K562 (cell line): ENCODE results near the gene B3GALT6. TPM values are rescaled to one million over a fixed set of nuclear protein-coding genes. Genes with fewer than 3 reads are reported as not detected.

Experiments
- BHLHE40 ChIP-seq: IDR thresholded peaks from 2 replicates; pipeline ENCODE4 v1.6.1; 2011; ENCODE audit warnings: low read length, improper control_type of control experiment
- CBX1 ChIP-seq: sonication (generic); IDR thresholded peaks from 2 replicates; pipeline ENCODE4 v1.6.1; 2016; ENCODE audit warnings: antibody characterized with exemption, low read depth, mild to moderate bottlenecking
- CREB3L1 ChIP-seq: fragments of 450-650 bp; IDR thresholded peaks from 2 replicates; pipeline ENCODE4 v1.6.1; 2014; ENCODE audit warnings: low read depth, mild to moderate bottlenecking, moderate library complexity, borderline replicate concordance
- CREM ChIP-seq: IDR thresholded peaks from 2 replicates; pipeline ENCODE4 v1.6.1; 2014; ENCODE audit warnings: antibody characterized with exemption, low read depth
- GTF2A2 ChIP-seq: IDR thresholded peaks from 2 replicates; pipeline ENCODE4 v1.6.1; 2016; ENCODE audit warnings: mild to moderate bottlenecking, missing genetic modification characterization, missing compliant biosample characterization
- KDM5B ChIP-seq: fragments of 200-600 bp; sonication (generic); IDR thresholded peaks from 2 replicates; pipeline ENCODE4 v1.6.1; 2012; ENCODE audit warnings: low read depth, mild to moderate bottlenecking, moderate library complexity, low read length, control low read depth, inconsistent platforms; ENCODE audit not compliant: insufficient replicate concordance
- MAFF ChIP-seq: IDR thresholded peaks from 2 replicates; pipeline ENCODE4 v1.6.1; 2012; ENCODE audit warnings: low read length, improper control_type of control experiment
- NFIC ChIP-seq: fragments of 450-650 bp; IDR thresholded peaks from 2 replicates; pipeline ENCODE4 v1.6.1; 2017; ENCODE audit warnings: mild to moderate bottlenecking, inconsistent platforms
- SMAD2 ChIP-seq: fragments of 150-350 bp; IDR thresholded peaks from 2 replicates; pipeline ENCODE4 v1.6.1; 2014; ENCODE audit warnings: low read depth, mild to moderate bottlenecking, low read length
- SMARCB1 ChIP-seq: IDR thresholded peaks from 2 replicates; pipeline ENCODE4 v1.6.1; 2011; ENCODE audit warnings: improper control_type of control experiment, low read depth; ENCODE audit not compliant: insufficient read length
- ZC3H8 ChIP-seq: fragments of 450-650 bp; IDR thresholded peaks from 2 replicates; pipeline ENCODE4 v1.6.1; 2017
- ZKSCAN1 ChIP-seq: fragments of 150-350 bp; IDR thresholded peaks from 2 replicates; pipeline ENCODE4 v1.6.1; 2016; ENCODE audit warnings: low read depth, low read length
- ZKSCAN8 ChIP-seq: fragments of 200-800 bp; sonication (Bioruptor generic); IDR thresholded peaks from 2 replicates; pipeline ENCODE4 v1.6.1; 2016; ENCODE audit warnings: missing genetic modification characterization, missing compliant biosample characterization
- ZNF584 ChIP-seq: fragments of 200-800 bp; sonication (Bioruptor generic); IDR thresholded peaks from 2 replicates; pipeline ENCODE4 v1.6.1; 2016; ENCODE audit warnings: low read depth, mild to moderate bottlenecking, missing genetic modification characterization, missing compliant biosample characterization
- ZNF589 ChIP-seq: fragments of 200-800 bp; sonication (Bioruptor generic); IDR thresholded peaks from 2 replicates; pipeline ENCODE4 v1.6.1; 2016; ENCODE audit warnings: low read depth, missing genetic modification characterization, missing compliant biosample characterization
- polyA plus RNA-seq, 8 experiments: library from polyadenylated mRNA; depleted of rRNA in 4 of 8; stranded (reverse) in 5 of 8; unstranded in 3 of 8; fragments of >200 nt; fragmentation: Nextera tagmentation in 2 of 8; fragmentation: Illumina TruSeq in 1 of 8; extraction: Ambion mirVana in 2 of 8; extraction: Trizol in 1 of 8; gene quantifications; 2 replicates each; pipeline versions ENCODE4 v1.2.1 to v1.2.3, GENCODE V29; 2011 to 2014; ENCODE audit warnings: inconsistent platforms in 1 of 8, missing spikeins in 1 of 8
- total RNA-seq, 7 experiments: library from RNA; depleted of rRNA in 6 of 7; stranded (reverse); fragments of >200 nt in 6 of 7; fragmentation: Illumina TruSeq in 2 of 7; extraction: Trizol in 2 of 7; gene quantifications; 2 replicates each; pipeline versions ENCODE4 v1.2.1 to v1.2.3, GENCODE V29; 2011 to 2021; ENCODE audit warnings: low replicate concordance in 1 of 7
- TF ChIP-seq, protein P1 (sequence below): fragments of 450-650 bp; IDR thresholded peaks from 2 replicates; pipeline ENCODE4 v1.7.0; 2016; ENCODE audit warnings: borderline replicate concordance
- TF ChIP-seq, protein P2 (sequence below), 2 experiments: fragments of 450-650 bp; IDR thresholded peaks; 2 replicates each; pipeline ENCODE4 v1.6.1; 2016; ENCODE audit warnings: mild to moderate bottlenecking in 2 of 2, borderline replicate concordance in 1 of 2, low read depth in 1 of 2, moderate library complexity in 1 of 2

B3GALT6 gene
- total and polyA plus RNA-seq, 9 of the 15 experiments (the other 6 are each of a cell fraction or from before 2014, with no cell fraction given): 0.68 to 29.8 (median 9.9) TPM

DNA sequence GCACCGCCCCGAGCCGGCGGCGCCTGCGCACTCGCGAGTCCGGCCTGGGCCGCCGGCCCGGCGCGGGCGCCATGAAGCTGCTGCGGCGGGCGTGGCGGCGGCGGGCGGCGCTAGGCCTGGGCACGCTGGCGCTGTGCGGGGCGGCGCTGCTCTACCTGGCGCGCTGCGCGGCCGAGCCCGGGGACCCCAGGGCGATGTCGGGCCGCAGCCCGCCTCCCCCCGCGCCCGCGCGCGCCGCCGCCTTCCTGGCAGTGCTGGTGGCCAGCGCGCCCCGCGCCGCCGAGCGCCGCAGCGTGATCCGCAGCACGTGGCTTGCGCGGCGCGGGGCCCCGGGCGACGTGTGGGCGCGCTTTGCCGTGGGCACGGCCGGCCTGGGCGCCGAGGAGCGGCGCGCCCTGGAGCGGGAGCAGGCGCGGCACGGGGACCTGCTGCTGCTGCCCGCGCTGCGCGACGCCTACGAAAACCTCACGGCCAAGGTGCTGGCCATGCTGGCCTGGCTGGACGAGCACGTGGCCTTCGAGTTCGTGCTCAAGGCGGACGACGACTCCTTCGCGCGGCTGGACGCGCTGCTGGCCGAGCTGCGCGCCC lies at the start of gene B3GALT6 (continued):
- TF ChIP-seq KDM5B (no peak), ZNF584 (CRISPR knock-in tag) (peak; percentile 53; the same call in 1 of the 2 replicates), ZNF589 (peak; percentile 80), GTF2A2 (peak; percentile 74), CREB3L1 (no peak; the same call in 1 of the 2 replicates), ZKSCAN8 (CRISPR knock-in tag) (no peak), NFIC (no peak), BHLHE40 (no peak), ZKSCAN1 (no peak), SMAD2 (no peak), CREM (no peak), SMARCB1 (no peak), MAFF (no peak), CBX1 (no peak), ZC3H8 (no peak)
- TF ChIP-seq, protein P1, sequence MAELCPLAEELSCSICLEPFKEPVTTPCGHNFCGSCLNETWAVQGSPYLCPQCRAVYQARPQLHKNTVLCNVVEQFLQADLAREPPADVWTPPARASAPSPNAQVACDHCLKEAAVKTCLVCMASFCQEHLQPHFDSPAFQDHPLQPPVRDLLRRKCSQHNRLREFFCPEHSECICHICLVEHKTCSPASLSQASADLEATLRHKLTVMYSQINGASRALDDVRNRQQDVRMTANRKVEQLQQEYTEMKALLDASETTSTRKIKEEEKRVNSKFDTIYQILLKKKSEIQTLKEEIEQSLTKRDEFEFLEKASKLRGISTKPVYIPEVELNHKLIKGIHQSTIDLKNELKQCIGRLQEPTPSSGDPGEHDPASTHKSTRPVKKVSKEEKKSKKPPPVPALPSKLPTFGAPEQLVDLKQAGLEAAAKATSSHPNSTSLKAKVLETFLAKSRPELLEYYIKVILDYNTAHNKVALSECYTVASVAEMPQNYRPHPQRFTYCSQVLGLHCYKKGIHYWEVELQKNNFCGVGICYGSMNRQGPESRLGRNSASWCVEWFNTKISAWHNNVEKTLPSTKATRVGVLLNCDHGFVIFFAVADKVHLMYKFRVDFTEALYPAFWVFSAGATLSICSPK: no peak
- TF ChIP-seq, protein P2, sequence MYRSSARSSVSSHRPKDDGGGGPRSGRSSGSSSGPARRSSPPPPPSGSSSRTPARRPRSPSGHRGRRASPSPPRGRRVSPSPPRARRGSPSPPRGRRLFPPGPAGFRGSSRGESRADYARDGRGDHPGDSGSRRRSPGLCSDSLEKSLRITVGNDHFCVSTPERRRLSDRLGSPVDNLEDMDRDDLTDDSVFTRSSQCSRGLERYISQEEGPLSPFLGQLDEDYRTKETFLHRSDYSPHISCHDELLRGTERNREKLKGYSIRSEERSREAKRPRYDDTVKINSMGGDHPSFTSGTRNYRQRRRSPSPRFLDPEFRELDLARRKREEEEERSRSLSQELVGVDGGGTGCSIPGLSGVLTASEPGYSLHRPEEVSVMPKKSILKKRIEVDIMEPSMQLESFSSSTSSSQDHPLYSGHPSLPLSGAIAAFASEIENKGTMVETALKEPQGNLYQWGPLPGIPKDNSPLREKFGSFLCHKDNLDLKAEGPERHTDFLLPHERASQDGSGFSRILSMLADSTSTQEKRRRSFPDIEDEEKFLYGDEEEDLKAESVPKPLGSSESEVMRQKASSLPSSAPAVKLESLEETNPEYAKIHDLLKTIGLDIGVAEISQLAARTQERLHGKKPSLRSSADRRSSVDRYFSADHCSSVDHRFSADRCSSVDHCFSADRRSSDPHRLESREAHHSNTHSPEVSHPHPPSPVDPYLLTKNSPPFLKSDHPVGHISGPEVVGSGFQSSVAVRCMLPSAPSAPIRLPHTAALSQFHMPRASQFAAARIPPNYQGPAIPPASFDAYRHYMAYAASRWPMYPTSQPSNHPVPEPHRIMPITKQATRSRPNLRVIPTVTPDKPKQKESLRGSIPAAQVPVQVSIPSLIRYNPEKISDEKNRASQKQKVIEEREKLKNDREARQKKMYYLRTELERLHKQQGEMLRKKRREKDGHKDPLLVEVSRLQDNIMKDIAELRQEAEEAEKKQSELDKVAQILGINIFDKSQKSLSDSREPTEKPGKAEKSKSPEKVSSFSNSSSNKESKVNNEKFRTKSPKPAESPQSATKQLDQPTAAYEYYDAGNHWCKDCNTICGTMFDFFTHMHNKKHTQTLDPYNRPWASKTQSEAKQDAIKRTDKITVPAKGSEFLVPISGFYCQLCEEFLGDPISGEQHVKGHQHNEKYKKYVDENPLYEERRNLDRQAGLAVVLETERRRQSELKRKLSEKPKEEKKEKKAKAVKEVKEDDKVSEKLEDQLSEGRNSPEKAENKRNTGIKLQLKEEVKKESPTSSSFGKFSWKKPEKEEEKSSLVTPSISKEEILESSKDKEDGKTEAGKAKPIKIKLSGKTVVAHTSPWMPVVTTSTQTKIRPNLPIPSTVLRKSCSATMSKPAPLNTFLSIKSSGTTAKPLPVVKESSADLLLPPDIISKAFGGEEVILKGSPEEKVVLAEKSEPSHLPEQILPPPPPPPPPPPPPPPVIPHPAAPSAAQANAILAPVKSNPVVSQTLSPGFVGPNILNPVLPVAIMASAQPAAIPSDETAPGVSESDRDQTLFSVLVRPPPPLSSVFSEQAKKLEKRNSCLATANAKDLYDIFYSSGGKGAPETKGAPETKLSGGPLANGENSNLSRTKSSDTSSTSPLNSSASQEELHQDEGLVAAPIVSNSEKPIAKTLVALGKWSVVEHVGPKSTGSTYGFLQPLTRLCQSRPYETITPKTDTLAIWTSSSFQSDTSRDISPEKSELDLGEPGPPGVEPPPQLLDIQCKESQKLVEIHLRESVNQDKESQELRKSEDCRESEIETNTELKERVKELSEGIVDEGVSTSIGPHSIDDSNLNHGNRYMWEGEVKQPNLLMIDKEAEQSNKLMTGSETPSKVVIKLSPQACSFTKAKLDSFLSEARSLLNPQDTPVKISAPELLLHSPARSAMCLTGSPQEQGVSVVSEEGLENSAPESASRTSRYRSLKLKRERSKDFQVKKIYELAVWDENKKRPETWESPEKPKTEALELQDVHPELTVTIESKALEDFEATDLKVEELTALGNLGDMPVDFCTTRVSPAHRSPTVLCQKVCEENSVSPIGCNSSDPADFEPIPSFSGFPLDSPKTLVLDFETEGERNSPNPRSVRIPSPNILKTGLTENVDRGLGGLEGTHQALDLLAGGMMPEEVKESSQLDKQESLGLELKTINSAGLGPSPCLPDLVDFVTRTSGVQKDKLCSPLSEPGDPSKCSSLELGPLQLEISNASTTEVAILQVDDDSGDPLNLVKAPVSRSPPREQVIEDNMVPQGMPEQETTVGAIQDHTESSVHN (IDR thresholded peaks at IDR 0.05; ENCODE audit: borderline replicate concordance in 1 of 2, low read depth in 1 of 2): no peak
